ENCODE data around the gene CD86.

Gene CD86

DNA sequence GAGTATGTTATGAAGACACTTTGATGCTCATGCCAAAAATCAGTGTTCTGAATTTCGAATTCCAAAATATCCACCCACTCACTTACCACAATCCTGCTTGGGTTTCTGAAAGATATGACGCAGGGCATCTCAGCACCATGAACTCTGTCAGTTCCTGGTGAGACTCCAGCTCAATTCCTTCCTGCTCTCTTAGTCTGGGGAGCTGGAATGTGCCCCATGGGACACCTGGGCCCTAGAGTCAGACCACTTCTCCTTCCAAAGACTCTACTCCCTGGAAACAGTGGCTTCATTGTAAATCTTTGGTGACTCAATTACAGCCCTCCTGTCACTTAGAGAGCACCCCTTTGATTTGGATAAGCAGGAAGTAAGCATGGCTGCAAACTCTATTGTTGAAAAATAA lies 50.5 kb downstream of the CD86 start:
- TF ChIP-seq, protein P1, sequence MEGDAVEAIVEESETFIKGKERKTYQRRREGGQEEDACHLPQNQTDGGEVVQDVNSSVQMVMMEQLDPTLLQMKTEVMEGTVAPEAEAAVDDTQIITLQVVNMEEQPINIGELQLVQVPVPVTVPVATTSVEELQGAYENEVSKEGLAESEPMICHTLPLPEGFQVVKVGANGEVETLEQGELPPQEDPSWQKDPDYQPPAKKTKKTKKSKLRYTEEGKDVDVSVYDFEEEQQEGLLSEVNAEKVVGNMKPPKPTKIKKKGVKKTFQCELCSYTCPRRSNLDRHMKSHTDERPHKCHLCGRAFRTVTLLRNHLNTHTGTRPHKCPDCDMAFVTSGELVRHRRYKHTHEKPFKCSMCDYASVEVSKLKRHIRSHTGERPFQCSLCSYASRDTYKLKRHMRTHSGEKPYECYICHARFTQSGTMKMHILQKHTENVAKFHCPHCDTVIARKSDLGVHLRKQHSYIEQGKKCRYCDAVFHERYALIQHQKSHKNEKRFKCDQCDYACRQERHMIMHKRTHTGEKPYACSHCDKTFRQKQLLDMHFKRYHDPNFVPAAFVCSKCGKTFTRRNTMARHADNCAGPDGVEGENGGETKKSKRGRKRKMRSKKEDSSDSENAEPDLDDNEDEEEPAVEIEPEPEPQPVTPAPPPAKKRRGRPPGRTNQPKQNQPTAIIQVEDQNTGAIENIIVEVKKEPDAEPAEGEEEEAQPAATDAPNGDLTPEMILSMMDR (IDR thresholded peaks at IDR 0.05): no peak
- Histone ChIP-seq H3K4me3 (no peak overlapping the region), H3K27ac (no peak overlapping the region)
- no peak for DNase-seq (ENCODE audit: low spot score)

DNA sequence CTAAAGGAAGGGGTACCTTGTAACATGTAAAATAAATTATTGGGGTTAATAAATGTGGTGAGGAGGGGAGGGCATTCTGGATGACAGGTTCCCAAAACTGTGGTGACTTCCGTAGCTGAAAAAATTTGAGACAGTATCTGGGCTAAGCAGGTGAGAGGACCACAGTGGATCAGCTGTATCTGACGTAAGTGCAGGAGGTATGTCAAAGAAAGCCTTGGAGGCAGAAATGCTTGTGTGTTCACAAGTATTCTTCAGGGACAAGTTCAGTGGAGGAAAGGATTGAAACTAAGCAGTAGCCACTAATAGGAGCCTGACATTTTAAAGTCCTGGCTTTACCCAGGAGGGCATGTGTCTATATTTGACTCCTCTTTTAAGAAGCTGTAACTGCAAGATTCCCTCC lies 52.0 kb downstream of the CD86 start:
- TF ChIP-seq, protein P1 (IDR thresholded peaks at IDR 0.05): no peak
- H3K4me3 ChIP-seq: no peak overlapping the region
- no peak for DNase-seq (ENCODE audit: low spot score)
- no peak overlapping the region for H3K27ac ChIP-seq

DNA sequence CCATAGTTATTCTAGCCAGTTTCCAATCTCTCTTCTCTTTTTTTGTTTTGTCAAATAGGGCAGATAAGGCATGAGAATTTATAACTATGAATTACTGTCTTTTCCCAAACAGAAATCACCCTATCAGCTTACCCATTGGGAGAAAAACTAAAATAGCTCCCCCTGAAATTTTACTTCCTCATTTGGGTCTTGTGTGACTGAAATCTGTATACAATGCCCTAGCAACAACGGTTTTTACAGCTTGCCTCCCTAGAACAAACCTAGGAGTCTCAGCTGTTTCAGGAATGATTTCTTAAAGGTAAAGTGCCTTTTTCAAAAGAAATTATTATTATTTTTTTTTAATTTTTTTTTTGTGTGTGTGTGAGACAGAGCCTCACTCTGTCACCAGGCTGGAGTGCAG lies 56.8 kb downstream of the CD86 start:
- DNase-seq (ENCODE audit: low spot score): no peak
- H3K4me3 ChIP-seq: no peak overlapping the region
- H3K27ac ChIP-seq: no peak overlapping the region
- TF ChIP-seq, protein P1 (IDR thresholded peaks at IDR 0.05): no peak

DNA sequence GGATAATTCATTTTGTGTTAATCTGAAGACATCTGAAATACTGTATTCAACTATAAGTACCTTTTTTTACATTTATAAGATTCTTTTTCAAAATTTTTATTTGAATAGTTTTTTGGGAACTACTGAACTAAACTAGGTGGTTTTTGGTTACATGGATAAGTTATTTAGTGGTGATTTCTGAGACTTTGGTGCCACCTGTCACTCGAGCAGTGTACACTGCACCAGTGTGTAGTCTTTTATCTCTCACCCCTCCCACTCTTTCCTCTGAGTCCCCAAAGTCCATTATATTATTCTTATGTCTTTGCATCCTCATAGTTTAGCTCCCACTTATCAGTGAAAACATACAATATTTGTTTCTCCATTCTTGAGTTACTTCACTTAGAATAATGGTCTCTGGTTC lies 57.6 kb downstream of the CD86 start:
- no peak for DNase-seq (ENCODE audit: low spot score)
- Histone ChIP-seq H3K4me3 (no peak overlapping the region), H3K27ac (no peak overlapping the region)
- TF ChIP-seq, protein P1 (IDR thresholded peaks at IDR 0.05): no peak

DNA sequence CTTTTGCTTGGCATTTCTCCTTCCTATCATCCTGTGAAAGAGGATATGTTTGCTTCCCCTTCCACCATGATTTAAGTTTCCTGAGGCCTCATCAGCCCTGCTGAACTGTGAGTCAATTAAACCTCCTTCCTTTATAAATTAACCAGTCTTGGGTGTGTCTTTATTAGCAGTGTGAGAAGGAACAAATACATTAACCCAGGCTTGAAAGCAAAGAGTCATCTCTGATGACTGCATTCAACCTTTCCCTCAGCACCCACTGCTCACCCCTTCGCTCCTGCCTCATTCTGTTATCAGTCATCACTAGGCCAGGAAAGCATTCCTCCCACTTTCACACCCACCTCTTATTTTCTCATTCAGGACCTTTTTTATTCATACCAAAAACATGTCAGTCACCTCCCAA lies 68.7 kb downstream of the CD86 start:
- DNase-seq (ENCODE audit: low spot score): no peak
- Histone ChIP-seq H3K27ac (no peak overlapping the region), H3K4me3 (no peak overlapping the region)
- TF ChIP-seq, protein P1 (IDR thresholded peaks at IDR 0.05): no peak

DNA sequence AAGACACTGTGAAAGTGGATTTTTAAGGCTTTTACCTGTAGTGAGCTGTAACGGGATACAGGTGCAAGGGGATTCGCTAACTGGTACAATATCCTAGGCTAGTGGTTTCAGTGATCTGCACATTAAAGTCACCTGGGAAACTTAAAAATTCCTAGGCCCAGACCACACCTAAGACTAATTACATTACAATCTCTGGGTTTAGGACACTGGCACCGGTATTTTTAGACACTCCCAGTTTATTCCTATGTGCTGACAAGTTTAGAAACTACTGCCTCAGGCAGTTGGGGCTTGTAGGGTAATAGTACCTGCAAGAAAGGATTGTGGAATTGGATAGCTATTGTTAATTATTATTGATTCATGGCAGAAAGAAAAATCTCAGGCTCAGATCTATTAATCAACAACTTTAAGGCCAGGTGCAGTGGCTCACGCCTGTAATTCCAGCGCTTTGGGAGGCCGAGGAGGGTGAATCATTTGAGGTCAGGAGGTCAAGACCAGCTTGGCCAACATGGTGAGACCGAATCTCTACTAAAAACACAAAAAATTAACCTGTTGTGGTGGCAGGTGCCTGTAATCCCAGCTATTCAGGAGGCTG lies 77.9 kb downstream of the CD86 start:
- TF ChIP-seq, protein P1 (IDR thresholded peaks at IDR 0.05): no peak
- Histone ChIP-seq H3K27ac (no peak overlapping the region), H3K4me3 (no peak overlapping the region)
- DNase-seq (ENCODE audit: low spot score): no peak

DNA sequence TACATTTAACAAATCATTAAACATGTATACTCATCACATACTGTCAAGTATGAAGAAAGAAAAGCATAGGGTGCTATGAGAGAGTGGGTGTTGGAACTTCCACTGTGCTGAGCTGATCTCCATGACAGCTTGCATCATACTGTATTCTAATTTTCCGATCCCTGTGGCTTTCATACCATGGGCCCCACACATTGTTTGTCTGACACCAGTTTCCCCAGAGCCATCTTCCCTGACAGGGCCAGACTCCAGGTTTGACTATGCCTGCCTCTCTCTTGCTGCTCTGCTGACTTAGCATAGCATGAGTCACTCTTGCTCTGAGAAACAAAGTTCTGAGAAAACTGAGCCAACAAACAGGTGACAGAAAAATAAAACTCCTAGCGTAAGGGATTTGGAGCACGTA lies 91.3 kb downstream of the CD86 start:
- no peak for DNase-seq (ENCODE audit: low spot score)
- TF ChIP-seq, protein P1 (IDR thresholded peaks at IDR 0.05): no peak

More for the DNA sequence above, 91.3 kb downstream of the CD86 start:
- Histone ChIP-seq H3K4me3 (no peak overlapping the region), H3K27ac (no peak overlapping the region)

All from coronary artery (tissue), 2 donors.